Activated CD8-positive, alpha-beta memory T cell treated with anti-CD3 and anti-CD28 coated beads for 36 hours (primary cell): ENCODE data around the gene TECR. TPM values are rescaled to one million over a fixed set of nuclear protein-coding genes. Genes with fewer than 3 reads are reported as not detected.

Experiments used
- CTCF ChIA-PET: fragments of 350-600 bp; sonication (Branson Sonifier 250); formaldehyde crosslinking; loops from one replicate; lab custom pipeline; 2021; ENCODE audit warnings: antibody characterized with exemption; lab: Charles Lee
- POLR2A ChIA-PET: fragments of 350-600 bp; sonication (Branson Sonifier 250); formaldehyde crosslinking; loops from one replicate; lab custom pipeline; 2021; ENCODE audit warnings: antibody characterized with exemption; lab: Charles Lee
- total RNA-seq, 2 experiments: library from RNA; stranded (reverse); gene quantifications; one replicate each; pipeline ENCODE4 v1.2.3, GENCODE V29; 2021

The TECR gene, protein sequence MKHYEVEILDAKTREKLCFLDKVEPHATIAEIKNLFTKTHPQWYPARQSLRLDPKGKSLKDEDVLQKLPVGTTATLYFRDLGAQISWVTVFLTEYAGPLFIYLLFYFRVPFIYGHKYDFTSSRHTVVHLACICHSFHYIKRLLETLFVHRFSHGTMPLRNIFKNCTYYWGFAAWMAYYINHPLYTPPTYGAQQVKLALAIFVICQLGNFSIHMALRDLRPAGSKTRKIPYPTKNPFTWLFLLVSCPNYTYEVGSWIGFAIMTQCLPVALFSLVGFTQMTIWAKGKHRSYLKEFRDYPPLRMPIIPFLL
- 100 to 1,000 TPM; 117 to 122 TPM for total RNA-seq

DNA sequence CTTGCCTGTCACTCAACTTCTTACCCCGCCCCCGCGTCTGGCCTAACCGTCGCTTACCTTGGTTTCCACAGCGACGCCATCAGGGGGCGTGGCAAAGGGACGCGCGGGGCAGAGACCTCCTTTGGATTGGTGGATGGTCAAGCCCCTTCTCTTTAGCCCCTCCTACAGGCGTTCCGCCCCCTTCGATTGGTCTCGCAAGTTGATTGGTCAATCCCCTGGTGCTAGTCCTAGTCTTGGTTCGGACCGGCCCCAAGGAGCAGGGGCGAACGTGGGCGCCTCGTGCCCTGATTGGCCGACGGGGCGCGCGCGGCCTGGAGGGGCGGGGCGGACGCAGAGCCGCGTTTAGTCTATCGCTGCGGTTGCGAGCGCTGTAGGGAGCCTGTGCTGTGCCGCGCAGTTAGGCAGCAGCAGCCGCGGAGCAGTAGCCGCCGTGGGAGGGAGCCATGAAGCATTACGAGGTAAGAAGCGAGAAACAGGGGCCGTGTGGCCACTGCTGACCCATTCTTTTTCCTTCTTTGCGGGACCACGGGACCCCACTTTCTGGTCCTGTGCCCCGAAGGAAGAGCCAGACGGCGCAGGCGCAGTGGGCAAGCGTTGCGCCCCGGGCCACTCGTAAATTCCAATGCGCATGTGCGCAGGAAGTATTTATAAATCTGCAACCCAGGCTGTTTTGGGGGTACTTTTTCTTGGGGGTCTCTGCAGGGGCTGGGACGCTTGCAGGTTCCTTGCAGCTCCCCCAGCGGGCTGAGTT, at the start of gene TECR:
Gene TECR, plus strand, starts transcription at position 341 of the 751 bp plus-strand sequence. Its CDS starts 103 bp downstream, at position 444.
- ChIA-PET POLR2A (interaction anchor here (0.5 to 1.7 kb wide), 3 partner anchors 11 to 145 kb away, joined by 3 to 6 read pairs (median 4); partner anchors contain the start of gene DNAJB1), CTCF (no interaction called here)

DNA sequence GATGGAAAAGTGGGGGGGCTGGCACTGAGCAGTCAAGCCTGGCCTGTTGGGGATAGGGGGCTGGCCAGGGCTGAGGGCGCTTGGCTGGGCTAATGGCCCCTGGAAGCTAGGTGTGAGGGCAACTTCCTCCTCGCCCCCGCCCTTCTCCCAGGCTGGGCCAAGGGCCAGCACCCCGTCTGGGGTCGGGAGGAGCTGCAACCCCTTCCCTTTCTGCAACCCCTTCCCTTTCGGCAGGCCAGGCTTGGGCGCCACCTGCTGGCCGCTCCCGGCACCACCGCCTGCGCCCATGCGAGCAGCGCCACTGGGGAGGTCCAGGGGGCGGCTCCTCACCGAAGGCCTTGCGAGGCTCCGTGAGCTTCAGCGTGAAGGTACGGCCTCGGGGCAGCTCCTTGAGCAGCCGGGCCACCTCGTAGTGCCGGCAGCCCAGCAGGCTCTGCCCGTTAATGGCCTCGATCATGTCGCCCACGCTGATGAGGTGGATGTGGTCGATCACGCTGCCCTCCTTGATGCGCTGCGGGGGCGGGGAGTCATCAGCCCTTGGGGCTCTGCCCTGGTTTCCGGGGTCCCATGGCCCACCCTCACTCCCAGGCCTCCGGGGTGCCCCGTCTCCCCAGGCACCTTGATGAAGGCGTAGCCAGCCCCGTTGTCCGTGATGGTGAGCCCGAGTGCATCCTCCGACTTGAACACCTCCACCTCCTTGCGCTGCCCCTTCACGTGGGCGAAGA, 49.3 kb upstream of the TECR start:
- POLR2A ChIA-PET: interaction anchor here (1.0 to 1.6 kb wide), 2 partner anchors 38 to 48 kb away, joined by 3 to 4 read pairs; partner anchors contain the start of genes DNAJB1 and PKN1
- CTCF ChIA-PET: interaction anchor here (0.5 to 5.2 kb wide), 28 partner anchors 8 to 343 kb away, joined by 3 to 41 read pairs (median 5); partner anchors contain the start of genes ASF1B and GIPC1

DNA sequence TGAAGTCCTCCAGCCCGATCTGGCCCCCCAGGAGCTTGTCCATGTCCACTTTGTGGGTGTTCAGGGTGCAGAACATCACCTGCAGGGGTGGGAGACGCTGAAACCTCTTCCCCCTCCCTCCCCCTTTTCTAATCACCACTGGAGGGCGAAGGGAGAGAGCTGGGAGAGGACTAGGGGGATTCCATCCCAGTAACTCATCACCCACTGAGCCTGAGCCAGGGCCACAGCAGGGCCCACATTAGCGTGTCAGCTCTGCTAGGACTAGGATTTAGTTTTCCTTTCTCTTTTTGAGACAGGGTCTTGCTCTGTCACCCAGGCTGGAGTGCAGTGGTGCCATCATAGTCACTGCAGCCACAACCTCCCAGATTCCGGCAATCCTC, 48.7 kb upstream of the TECR start:
- POLR2A ChIA-PET: interaction anchor here (1.0 to 1.6 kb wide), 2 partner anchors 38 to 48 kb away, joined by 3 to 4 read pairs; partner anchors contain the start of genes DNAJB1 and PKN1
- CTCF ChIA-PET: interaction anchor here (0.9 to 5.2 kb wide), 22 partner anchors 8 to 344 kb away, joined by 3 to 41 read pairs (median 5); partner anchors contain the start of genes ASF1B and GIPC1

DNA sequence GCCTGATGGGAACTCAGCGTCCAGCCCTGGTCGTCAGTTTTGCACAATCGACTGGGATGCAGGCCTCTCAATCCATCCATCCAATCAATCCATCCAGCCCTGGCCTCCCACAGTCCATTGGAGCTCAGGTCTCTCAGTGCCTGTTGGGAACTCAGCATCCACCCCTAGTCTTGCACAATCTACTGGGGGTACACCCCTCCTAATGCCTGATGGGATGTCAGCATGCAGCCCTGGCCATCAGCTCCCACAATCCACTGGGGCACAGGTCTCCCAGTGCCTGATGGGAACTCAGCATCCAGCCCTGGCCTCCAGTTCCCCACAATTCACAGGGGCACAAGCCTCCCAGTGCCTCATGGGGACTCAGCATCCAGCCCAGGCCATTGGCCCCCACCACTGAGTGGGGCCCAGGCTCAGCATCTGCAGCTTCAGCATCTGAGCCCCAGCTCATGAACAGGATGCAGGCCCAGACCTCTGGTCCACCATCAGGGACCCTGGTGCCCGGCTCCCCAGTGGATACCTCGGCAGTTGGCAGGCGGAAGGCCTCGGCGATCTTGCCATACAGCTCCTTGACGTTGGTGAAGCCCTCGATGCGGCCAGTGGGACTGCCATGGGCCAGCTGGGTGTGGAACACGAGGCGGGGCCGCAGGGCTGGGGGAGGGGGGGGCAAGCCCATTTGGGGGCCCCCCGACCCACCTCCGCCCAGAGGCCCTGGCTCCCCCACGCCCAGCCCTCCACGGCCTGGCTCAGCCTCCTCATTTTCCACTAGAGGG, 47.0 kb upstream of the TECR start:
- ChIA-PET POLR2A (no interaction called here), CTCF (interaction anchor here (0.5 to 5.2 kb wide), 5 partner anchors 10 to 448 kb away, joined by 3 to 41 read pairs (median 3); partner anchors contain the start of gene PKN1)

DNA sequence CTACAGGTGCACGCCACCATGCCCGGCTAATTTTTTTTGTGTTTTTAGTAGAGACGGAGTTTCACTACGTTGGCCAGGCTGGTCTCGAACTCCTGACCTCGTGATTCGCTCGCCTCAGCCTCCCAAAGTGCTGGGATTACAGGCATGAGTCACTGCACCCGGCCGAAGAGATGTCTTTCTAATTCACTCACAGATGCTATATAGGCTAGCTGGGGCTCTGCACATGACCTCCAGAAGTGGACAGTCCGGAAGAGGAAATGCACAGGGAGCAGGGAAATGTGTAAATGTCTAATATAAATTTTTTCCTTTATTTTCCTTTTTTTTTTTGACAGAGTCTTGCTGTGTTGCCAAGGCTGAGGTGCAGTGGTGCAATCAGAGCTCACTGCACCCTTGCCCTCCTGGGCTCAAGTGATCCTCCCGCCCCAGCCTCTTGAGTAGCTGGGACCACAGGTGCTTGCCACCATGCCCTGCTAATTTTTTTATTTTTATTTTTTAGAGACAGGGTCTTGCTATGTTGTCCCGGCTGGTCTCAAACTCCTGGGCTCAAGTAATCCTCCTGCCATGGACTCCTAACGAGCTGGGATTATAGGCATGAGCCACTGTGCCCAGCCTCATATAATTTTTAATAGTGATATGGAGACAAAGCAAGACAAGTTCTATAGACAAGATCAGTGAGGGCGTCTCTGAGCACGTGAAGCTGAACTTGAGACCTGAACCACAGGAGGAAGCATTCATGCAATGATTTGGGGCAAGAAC, 41.8 kb upstream of the TECR start:
- ChIA-PET CTCF (interaction anchor here (1.0 to 2.6 kb wide), 9 partner anchors 8 to 410 kb away, joined by 3 to 8 read pairs (median 5); partner anchors contain the start of genes GIPC1 and PTGER1), POLR2A (interaction anchor here (0.6 to 0.7 kb wide), 2 partner anchors 11 to 113 kb away, joined by 3 read pairs; no protein-coding TSS in a partner anchor)

DNA sequence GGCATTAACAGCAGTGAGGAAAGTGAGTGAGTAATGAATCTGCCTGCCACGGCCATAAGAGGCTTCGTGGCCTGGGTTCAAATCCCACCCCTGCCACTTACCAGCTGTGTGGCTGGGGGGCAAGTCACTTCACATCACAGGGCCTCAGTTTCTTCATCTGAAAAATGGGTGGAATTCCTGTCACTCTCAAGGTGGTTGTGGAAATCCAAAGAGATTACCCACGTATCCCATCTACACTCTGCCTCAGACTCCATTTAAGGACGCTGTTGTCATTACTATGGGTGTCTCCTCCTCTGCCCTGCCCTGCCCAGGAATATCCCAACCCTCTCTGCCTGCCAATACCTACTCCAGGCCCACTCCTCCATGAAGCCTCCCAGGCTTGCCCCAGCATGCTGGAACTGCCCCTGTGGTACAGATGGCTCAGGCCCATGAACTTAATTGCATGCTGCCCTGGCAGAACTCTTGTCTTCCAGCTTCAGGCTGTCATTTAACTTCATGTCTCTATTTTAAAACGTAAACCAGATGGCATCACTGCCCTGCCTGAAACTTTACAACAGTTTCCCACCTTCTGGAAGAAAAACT, 36.5 kb upstream of the TECR start:
- CTCF ChIA-PET: interaction anchor here (1.1 to 1.2 kb wide), 2 partner anchors 13 to 21 kb away, joined by 3 read pairs; no protein-coding TSS in a partner anchor
- POLR2A ChIA-PET: no interaction called here

DNA sequence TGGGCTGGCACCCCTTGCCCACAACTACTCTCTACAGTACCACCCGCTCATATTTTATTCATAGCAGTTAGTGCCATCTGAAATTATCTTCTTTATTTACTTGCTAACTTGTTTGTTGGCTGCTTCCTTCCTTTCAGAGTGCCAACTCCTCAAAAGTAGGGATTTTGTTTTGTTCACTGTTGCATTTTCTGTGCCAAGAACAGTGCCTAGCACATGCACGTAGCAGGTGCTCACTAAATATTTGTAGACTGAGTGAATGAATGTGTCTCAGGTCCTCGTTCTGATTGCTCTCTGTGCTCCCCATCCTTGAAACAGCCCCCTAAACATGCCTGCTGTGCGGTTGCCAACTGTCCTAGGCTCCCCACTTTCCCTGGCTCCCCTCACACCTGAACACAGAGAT, 35.0 kb upstream of the TECR start:
- ChIA-PET POLR2A (interaction anchor here (0.6 to 0.7 kb wide), 2 partner anchors 34 to 62 kb away, joined by 3 to 7 read pairs; no protein-coding TSS in a partner anchor), CTCF (interaction anchor here (1.2 to 3.7 kb wide), 2 partner anchors 11 to 12 kb away, joined by 3 to 27 read pairs; no protein-coding TSS in a partner anchor)

DNA sequence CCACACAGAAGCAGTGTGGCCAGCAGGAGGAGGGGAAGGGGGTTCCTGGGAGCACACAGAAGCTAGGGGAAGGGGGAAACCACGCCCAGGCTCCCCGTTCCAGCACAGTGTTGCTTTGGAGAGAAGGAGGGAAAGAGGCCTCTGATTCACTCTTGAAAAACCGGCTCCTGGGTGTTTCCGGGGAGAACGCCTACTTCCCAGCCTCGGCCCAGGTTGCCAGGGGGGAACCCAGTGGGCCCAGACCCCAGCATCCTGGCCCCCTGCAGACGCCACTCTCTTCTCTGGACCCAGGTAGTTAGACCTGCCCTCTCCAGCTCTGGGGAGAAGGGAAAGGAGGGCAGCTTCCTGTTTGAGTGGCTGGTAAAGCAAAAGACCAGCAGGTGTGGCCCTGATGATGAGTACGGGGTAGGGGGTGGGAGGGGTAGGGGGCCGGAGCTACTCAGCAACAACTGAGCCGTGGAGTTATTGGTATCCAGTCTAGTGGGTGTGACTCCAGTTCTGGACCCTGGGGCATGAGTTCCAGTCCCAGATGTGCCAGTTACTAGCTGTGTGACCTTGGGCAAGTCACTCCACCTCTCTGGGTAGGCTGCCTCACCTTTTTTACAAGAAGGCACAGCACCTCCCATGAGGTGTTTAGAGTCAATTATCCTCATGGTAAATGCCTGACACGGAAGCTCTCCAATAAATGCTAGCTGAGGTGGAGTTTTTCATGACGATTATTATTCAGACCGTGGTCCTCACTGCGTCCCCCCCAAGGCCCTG, 34.3 kb upstream of the TECR start:
- CTCF ChIA-PET: interaction anchor here (1.0 to 3.7 kb wide), 3 partner anchors 9 to 15 kb away, joined by 4 to 27 read pairs (median 5); no protein-coding TSS in a partner anchor

DNA sequence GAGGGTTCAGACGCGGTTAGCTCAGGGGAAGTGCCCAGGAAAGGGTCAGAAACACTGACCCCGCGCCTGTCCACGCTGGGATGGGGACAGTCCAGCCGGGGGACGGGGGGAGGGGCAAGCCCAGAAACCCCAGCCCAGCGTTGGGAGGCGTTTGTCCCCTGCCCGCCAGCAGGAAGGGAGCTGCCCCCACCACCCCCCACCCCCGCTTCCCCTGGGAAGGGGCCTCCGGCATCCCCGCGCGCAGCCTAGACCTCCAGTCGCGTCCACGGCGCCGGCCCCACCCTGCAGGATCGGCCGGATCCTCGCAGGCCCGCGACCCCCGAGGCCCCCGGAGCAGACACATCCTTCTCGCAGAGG, 33.7 kb upstream of the TECR start:
- ChIA-PET CTCF (interaction anchor here (0.6 to 3.7 kb wide), 4 partner anchors 9 to 359 kb away, joined by 3 to 27 read pairs (median 4); partner anchors contain the start of gene ASF1B), POLR2A (interaction anchor here (0.5 to 2.9 kb wide), 5 partner anchors 8 to 1057 kb away, joined by 3 to 15 read pairs (median 5); no protein-coding TSS in a partner anchor)

More for the DNA sequence above, 34.3 kb upstream of the TECR start:
- POLR2A ChIA-PET: interaction anchor here (0.5 to 2.9 kb wide), 6 partner anchors 8 to 1056 kb away, joined by 3 to 15 read pairs (median 6); no protein-coding TSS in a partner anchor

DNA sequence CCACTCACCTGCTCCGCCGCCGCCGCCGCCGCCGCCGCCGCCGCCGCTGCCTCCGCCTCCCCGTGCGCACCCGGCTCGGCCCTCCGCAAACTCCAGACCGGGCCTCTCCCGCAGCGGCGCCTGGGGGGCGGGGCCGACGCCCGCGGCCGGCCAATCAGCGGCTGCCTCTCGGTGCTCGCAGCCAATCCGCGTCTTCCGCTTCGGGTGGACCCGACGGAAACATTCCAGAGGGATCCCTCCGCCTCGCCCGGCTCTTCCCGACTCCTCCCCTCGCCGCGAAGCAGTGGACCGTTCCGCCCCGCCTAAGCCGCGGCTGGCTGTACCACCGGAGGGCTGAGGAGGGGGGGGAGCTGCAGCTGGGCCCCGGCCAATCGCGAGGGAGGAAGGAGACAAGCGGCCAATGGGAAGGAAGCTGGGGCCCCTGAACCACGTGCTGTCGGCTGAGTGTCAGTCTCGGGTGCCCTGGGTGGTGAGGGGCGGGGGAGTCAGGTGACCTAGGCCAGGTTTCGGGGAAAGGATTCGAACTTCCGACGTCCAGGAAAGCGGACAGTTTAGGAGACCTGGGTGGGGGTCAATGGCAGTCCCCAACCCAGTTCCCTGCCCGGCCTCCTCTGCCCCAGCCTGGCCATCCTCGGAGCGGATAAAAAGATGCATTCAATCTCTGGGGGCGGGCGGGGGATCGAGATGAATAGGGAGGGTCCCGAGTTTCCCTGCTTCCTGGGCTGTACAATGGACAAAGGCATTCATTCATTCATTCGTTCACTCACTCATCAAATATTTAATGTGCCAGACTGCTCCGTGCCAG, 33.2 kb upstream of the TECR start, which contains the start of gene GIPC1:
Gene GIPC1, minus strand, starts transcription at position 99 of the 805 bp plus-strand sequence. CDS start 13,151 bp downstream, outside the sequence.
- ChIA-PET POLR2A (interaction anchor here (0.5 to 2.9 kb wide), 6 partner anchors 9 to 1058 kb away, joined by 3 to 15 read pairs (median 4); no protein-coding TSS in a partner anchor), CTCF (interaction anchor here (0.6 to 3.7 kb wide), 5 partner anchors 9 to 360 kb away, joined by 3 to 27 read pairs (median 4); partner anchors contain the start of gene ASF1B)

DNA sequence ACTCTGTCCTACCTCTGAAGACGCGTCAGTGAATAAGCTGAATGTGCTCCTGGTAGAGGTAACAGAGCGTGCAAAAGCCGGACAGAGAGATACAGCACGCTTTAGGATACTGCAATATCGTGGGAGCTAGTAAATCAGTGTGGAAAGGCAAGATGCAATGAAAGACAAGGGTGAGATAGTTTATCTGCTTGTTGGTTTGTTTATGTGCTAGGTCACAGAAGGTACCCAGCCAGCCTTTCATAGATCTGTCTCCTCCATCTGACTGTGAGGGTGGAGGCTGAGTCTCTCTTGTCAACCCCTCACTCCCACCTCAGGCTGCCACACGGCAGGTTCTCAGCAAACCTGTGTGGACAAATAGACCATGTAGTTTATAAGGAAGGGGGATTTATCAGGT, 32.6 kb upstream of the TECR start:
- ChIA-PET CTCF (interaction anchor here (1.1 to 3.7 kb wide), 4 partner anchors 9 to 60 kb away, joined by 3 to 27 read pairs (median 5); no protein-coding TSS in a partner anchor), POLR2A (interaction anchor here (0.6 to 2.9 kb wide), 2 partner anchors 20 to 160 kb away, joined by 4 to 15 read pairs; no protein-coding TSS in a partner anchor)

DNA sequence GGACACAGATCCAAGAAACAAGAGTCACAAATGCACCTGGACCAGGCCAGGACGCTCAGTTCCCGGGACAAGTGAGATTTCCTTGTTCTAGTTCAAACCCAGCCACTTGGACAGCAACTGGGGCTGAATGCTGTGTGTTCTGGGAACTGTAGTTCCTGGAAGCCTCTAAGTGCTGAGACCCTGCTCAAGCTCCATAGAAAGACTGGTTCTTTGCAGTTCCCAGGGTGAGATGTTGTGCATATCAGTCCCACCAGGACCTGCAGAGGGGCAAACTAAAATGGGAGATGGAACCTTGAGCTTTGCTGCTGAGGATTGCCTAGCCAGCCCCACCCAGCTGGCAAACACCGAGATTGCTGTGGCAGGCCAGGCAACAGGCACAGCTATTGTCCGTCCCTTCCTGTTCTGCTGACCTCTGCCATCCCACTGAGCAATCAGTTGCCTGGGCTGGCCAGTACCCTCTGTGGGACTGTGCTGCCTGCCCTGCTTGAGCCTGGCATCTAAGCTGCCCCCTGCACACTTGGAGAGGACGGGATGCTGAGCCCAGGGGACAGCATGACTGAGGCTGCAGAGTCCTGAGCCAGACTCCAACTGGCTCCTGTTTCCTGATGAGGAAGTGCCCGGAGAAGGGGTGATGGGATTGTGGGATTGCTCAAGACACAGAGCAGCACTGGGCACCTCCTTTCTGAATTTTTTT, 32.0 kb upstream of the TECR start:
- ChIA-PET CTCF (interaction anchor here (1.1 to 3.7 kb wide), 5 partner anchors 8 to 59 kb away, joined by 3 to 27 read pairs (median 6); no protein-coding TSS in a partner anchor), POLR2A (interaction anchor here (2.9 kb wide), 1 partner anchor 20 kb away, joined by 15 read pairs; no protein-coding TSS in a partner anchor)

DNA sequence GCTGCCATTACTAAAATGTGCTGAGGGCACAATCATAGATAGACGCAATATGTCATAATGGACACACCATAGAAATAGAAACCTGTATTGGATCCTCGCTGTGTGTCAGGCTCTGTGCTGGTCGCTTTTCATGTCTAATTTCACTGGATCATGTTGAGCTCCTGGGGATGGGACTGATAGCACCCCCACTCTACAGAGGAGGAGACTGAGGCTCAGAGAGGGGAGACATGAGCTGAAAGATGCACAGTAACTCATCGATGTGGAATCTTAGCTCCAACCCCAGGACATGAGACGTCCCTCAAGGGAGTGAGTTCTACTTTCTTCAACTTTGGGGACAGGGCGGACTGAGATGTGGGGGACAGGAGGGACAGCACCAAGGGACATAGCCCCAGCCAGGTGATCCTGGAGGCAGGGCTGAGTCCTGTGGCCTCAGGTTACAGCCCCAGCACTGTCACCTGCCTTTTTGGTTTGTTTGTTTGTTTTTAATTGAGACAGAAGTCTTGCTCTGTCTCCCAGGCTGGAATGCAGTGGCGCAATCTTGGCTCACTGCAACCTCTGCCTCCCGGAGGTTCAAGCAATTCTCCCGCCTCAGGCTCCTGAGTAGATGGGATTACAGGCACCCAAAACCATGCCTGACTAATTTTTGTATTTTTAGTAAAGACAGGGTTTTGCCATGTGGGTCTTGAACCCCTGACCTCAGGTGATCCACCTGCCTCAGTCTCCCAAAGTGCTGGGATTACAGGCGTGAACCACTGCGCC, 26.9 kb upstream of the TECR start:
- ChIA-PET POLR2A (interaction anchor here (0.6 kb wide), 1 partner anchor 278 kb away, joined by 8 read pairs; no protein-coding TSS in a partner anchor), CTCF (interaction anchor here (0.8 to 1.2 kb wide), 3 partner anchors 19 to 30 kb away, joined by 3 read pairs; no protein-coding TSS in a partner anchor)
